B cell (primary cell): ENCODE data around the gene LIPC. TPM values are rescaled to one million over a fixed set of nuclear protein-coding genes. Genes with fewer than 3 reads are reported as not detected.

Source experiments
- ATAC-seq: fragments of 200-7000 bp; cut with Tn5 transposase; one replicate; pipeline ENCODE4 v1.10.0; 2021; ENCODE audit warnings: low read depth, mild to moderate bottlenecking, moderate number of reproducible peaks, moderate library complexity
- CTCF ChIA-PET: fragments of 350-600 bp; sonication (Branson Sonifier 250); formaldehyde crosslinking; loops from one replicate; lab custom pipeline; 2021; ENCODE audit warnings: antibody characterized with exemption, inconsistent platforms; lab: Charles Lee
- POLR2A ChIA-PET: fragments of 350-600 bp; sonication (Branson Sonifier 250); formaldehyde crosslinking; loops from one replicate; lab custom pipeline; 2021; ENCODE audit warnings: antibody characterized with exemption; lab: Charles Lee
- DNase-seq: peaks from one replicate; pipeline ENCODE4 v3.0.0; 2013
- H2AFZ ChIP-seq: 2 replicates; pipeline ENCODE4 v1.6.1; 2012; ENCODE audit warnings: mild to moderate bottlenecking, low read depth, low read length; ENCODE audit not compliant: insufficient read depth, poor library complexity, severe bottlenecking
- H3K27ac ChIP-seq, 2 donors: 1 replicate in 1 of 2; 2 replicates in 1 of 2; pipeline ENCODE4 v1.5.1; 2012 to 2013; ENCODE audit warnings: low read length in 2 of 2, mild to moderate bottlenecking in 2 of 2, moderate library complexity in 1 of 2
- H3K27me3 ChIP-seq, 4 experiments: fragments of 200-600 bp in 1 of 4; sonication (generic) in 1 of 4; replicated peaks in 1 of 4; 1 replicate in 2 of 4; 2 replicates in 2 of 4; pipeline versions ENCODE4 v1.6.1 to v1.7.0; 2013 to 2016; ENCODE audit warnings: low read length in 3 of 4, mild to moderate bottlenecking in 2 of 4, mixed read lengths in 1 of 4, moderate library complexity in 1 of 4; ENCODE audit not compliant: insufficient read depth in 4 of 4, control insufficient read depth in 3 of 4; ENCODE audit errors: control extremely low read depth in 1 of 4
- H3K36me3 ChIP-seq, 2 experiments: replicated peaks in 1 of 2; 1 replicate in 1 of 2; 2 replicates in 1 of 2; pipeline versions ENCODE4 v1.6.1 to v1.7.1; 2013; ENCODE audit warnings: low read length in 1 of 2; ENCODE audit not compliant: insufficient read depth in 2 of 2, control insufficient read depth in 1 of 2; ENCODE audit errors: control extremely low read depth in 1 of 2, extremely low read depth in 1 of 2
- H3K4me1 ChIP-seq, 2 donors: fragments of 200-600 bp in 1 of 2; sonication (generic) in 1 of 2; 1 replicate in 1 of 2; 2 replicates in 1 of 2; pipeline versions ENCODE4 v1.5.1 to v1.6.1; 2013 to 2017; ENCODE audit warnings: low read length in 2 of 2; ENCODE audit not compliant: control insufficient read depth in 2 of 2, insufficient read depth in 2 of 2
- H3K4me2 ChIP-seq: replicated peaks from 2 replicates; pipeline ENCODE3; 2012; ENCODE audit warnings: mild to moderate bottlenecking, low read depth, low read length; ENCODE audit not compliant: poor library complexity, severe bottlenecking
- H3K4me3 ChIP-seq, 5 experiments: fragments of 200-600 bp in 1 of 5; sonication (generic) in 1 of 5; 1 replicate in 3 of 5; 2 replicates in 2 of 5; pipeline versions ENCODE4 v1.5.1 to v1.7.0; 2011 to 2016; ENCODE audit warnings: low read length in 4 of 5, mild to moderate bottlenecking in 4 of 5, low read depth in 2 of 5, control low read depth in 1 of 5, moderate library complexity in 1 of 5; ENCODE audit not compliant: insufficient read depth in 1 of 5; ENCODE audit errors: control extremely low read depth in 1 of 5, extremely low read depth in 1 of 5
- H3K79me2 ChIP-seq: fragments of 200-600 bp; sonication (generic); one replicate; pipeline ENCODE4 v1.6.0; 2016; ENCODE audit warnings: low read length; ENCODE audit not compliant: control insufficient read depth, insufficient read depth
- H3K9ac ChIP-seq: fragments of 200-600 bp; sonication (generic); 2 replicates; pipeline ENCODE4 v1.6.1; 2017; ENCODE audit warnings: mild to moderate bottlenecking, low read length, moderate library complexity
- H3K9me3 ChIP-seq, 3 donors: one replicate each; pipeline versions ENCODE4 v1.6.1 to v1.7.1; 2013; ENCODE audit warnings: low read length in 2 of 3; ENCODE audit not compliant: control insufficient read depth in 2 of 3, insufficient read depth in 1 of 3; ENCODE audit errors: control extremely low read depth in 1 of 3
- H4K20me1 ChIP-seq: 2 replicates; pipeline ENCODE4 v1.6.0; 2012; ENCODE audit warnings: mild to moderate bottlenecking, low read length; ENCODE audit not compliant: insufficient read depth, control insufficient read depth, poor library complexity, severe bottlenecking
- H3K27ac Mint-ChIP-seq: one replicate; pipeline ENCODE4 v1.8.0; 2021; ENCODE audit warnings: mixed read lengths
- H3K27me3 Mint-ChIP-seq: one replicate; pipeline ENCODE4 v1.8.0; 2021; ENCODE audit warnings: mixed read lengths
- H3K4me1 Mint-ChIP-seq: one replicate; pipeline ENCODE4 v1.8.0; 2021; ENCODE audit warnings: mixed read lengths
- H3K4me3 Mint-ChIP-seq: one replicate; pipeline ENCODE4 v1.8.0; 2021; ENCODE audit warnings: mixed read lengths
- H3K9me3 Mint-ChIP-seq: one replicate; pipeline ENCODE4 v1.8.0; 2022; ENCODE audit warnings: mixed read lengths; ENCODE audit not compliant: insufficient read depth
- EZH2 ChIP-seq: IDR thresholded peaks from 2 replicates; pipeline ENCODE4 v1.6.1; 2012; ENCODE audit warnings: borderline replicate concordance, low read depth, mild to moderate bottlenecking, moderate library complexity, low read length; ENCODE audit not compliant: insufficient read depth, poor library complexity, severe bottlenecking
- WGBS: methylation state at CpG from one replicate; pipeline ENCODE4 v1.1.5; 2013; ENCODE audit warnings: missing lambda C conversion rate; ENCODE audit not compliant: insufficient coverage; 5-methylcytosine and 5-hydroxymethylcytosine counted together
- intact Hi-C: fragments of 100-400 bp; cut with micrococcal nuclease; formaldehyde crosslinking; loops from one replicate; pipeline ENCODE4 v1.10.0; 2022
- polyA plus RNA-seq: library from polyadenylated mRNA; depleted of rRNA; stranded (reverse); fragments of >200 nt; gene quantifications from 2 replicates; pipeline ENCODE4 v1.2.3, GENCODE V29; 2012
- total RNA-seq, 2 donors: library from RNA; stranded (reverse); fragments of 120-200 nt in 1 of 2; gene quantifications; 1 replicate in 1 of 2; 2 replicates in 1 of 2; pipeline versions ENCODE4 v1.2.3 to v1.2.4, GENCODE V29; 2013 to 2022
- TF ChIP-seq, protein P1 (sequence below): fragments of 200-600 bp; IDR thresholded peaks from one replicate; pipeline ENCODE4 v1.8.0; 2022; ENCODE audit warnings: antibody characterized with exemption, mild to moderate bottlenecking

The LIPC gene
- total and polyA plus RNA-seq, 2 donors (not counting 1 experiment from before 2014, with no cell fraction given) = not detected

DNA sequence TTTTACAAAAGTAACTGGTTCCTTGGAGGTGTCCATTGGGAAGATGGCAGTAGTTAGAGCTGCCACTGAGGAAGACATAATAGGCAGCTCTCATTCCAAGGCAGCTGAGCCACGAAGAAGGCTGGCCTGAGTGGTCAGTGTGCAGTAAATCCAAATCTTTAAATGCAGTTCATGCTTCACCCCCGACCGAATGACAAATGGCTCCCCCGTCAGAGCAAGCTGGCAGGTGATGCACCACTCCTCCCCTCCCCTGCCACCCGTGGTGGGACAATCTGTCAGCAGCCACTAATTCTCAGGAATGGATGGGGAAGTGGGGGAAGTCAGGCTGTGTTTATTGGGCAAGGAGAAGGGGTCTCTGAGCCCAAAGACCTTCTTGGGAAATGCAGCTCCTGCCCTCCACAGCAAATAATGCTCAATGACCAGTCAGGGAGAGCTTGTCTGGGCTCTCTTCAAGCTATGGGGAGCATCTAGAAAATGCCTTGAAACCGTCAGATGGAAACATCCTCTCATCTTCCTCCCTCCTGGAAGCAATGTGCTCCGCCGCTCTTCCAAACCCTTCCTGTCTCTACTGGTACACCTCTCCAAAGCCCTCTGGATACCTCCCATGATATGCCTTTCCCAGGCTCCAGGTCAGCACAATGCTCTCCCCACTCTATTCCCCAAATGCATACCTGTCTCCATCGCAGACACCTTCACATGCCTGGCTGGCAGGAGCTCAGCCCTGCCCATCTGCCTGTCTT, 65.4 kb downstream of the LIPC start:
- no peak for DNase-seq
- Mint-ChIP-seq H3K27ac (no peak overlapping the region), H3K27me3 (peaks cover 5% of the 10 kb centered on the region), H3K4me3 (no peak overlapping the region), H3K9me3 (no peaks in the 10 kb centered on the region), H3K4me1 (no peaks in the 10 kb centered on the region)
- H3K9me3 ChIP-seq = no peaks in the 10 kb centered on the region
- no peak for TF ChIP-seq EZH2
- TF ChIP-seq, protein P1, sequence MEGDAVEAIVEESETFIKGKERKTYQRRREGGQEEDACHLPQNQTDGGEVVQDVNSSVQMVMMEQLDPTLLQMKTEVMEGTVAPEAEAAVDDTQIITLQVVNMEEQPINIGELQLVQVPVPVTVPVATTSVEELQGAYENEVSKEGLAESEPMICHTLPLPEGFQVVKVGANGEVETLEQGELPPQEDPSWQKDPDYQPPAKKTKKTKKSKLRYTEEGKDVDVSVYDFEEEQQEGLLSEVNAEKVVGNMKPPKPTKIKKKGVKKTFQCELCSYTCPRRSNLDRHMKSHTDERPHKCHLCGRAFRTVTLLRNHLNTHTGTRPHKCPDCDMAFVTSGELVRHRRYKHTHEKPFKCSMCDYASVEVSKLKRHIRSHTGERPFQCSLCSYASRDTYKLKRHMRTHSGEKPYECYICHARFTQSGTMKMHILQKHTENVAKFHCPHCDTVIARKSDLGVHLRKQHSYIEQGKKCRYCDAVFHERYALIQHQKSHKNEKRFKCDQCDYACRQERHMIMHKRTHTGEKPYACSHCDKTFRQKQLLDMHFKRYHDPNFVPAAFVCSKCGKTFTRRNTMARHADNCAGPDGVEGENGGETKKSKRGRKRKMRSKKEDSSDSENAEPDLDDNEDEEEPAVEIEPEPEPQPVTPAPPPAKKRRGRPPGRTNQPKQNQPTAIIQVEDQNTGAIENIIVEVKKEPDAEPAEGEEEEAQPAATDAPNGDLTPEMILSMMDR = no peak
- H3K9ac ChIP-seq = no peak overlapping the region
- H3K79me2 ChIP-seq = no peaks in the 10 kb centered on the region
- H2AFZ ChIP-seq = no peak overlapping the region
- ChIA-PET CTCF (no interaction called here), POLR2A (no interaction called here)
- H3K4me1 ChIP-seq = no peaks in the 10 kb centered on the region
- no peaks in the 10 kb centered on the region for H4K20me1 ChIP-seq
- no peak overlapping the region for H3K4me3 ChIP-seq
- WGBS = 89% methylated on average over 8 of the region's 9 CpGs
- H3K27me3 ChIP-seq = peaks cover 0 to 8% (median 0%) of the 10 kb centered on the region in 4 experiments
- H3K27ac ChIP-seq = no peak overlapping the region
- no peak for ATAC-seq
- intact Hi-C loops = no loop called here
- no peaks in the 10 kb centered on the region for H3K36me3 ChIP-seq
- H3K4me2 ChIP-seq = no peak overlapping the region

DNA sequence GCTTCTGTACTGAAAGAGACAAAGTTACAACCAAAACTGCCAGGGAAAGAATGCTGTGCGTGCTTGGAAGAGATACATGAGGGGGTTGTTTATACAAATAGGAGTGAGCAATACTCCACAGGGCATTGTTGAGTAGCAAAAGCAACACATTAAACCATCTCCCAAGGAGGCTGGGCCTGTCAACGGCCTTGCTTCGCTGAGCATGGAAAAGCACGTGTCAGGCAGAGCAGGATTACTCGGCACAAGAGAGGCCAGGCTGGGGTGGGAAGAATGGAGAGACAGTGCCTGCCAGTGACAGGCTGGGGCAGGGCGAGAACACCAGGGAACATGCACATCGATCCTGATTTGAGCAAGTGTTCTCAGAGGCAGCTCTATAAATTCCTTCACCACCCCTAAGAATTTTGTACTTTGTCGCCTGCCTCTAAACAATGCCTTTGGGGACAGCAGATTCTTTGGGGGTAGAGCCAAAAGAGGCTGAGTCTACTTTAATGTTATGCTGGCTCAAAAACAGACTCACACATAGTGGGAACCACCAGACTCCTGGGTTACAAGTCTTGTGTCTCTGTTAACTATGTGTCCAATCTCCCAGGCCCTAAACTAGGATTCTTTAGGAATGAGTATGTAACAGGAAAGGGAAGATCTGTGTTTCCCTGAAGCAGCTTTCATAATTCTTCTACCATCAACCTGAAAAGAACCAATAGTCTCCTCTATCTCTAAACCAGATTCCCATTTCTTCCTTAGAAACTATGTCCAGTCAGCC, 67.2 kb downstream of the LIPC start:
- H3K27ac Mint-ChIP-seq = no peak overlapping the region
- ATAC-seq = no peak
- Histone ChIP-seq H3K9me3 (no peaks in the 10 kb centered on the region), H2AFZ (no peak overlapping the region), H3K4me2 (no peak overlapping the region), H4K20me1 (no peaks in the 10 kb centered on the region), H3K27me3 (peaks cover 0 to 8% (median 0%) of the 10 kb centered on the region in 4 experiments), H3K36me3 (no peaks in the 10 kb centered on the region), H3K9ac (no peak overlapping the region), H3K79me2 (no peaks in the 10 kb centered on the region), H3K27ac (no peak overlapping the region), H3K4me3 (no peak overlapping the region), H3K4me1 (no peaks in the 10 kb centered on the region)
- intact Hi-C loops = no loop called here
- ChIA-PET CTCF (no interaction called here), POLR2A (no interaction called here)
- TF ChIP-seq, protein P1 = no peak
- no peak for TF ChIP-seq EZH2
- H3K9me3 Mint-ChIP-seq = no peaks in the 10 kb centered on the region
- DNase-seq = no peak
- no peak overlapping the region for H3K4me3 Mint-ChIP-seq
- WGBS = 100% methylated on average over 3 of the region's 8 CpGs
- peaks cover 5% of the 10 kb centered on the region for H3K27me3 Mint-ChIP-seq
- no peaks in the 10 kb centered on the region for H3K4me1 Mint-ChIP-seq
